HG03342 (cell line): ENCODE measurements around the gene TBX5.
"Not testable (repeated sequence)": the region's sequence is repeated elsewhere in the genome, so short reads cannot be mapped to it uniquely, and the experiment has no call there.

ENCODE experiments used
- ATAC-seq: cut with Tn5 transposase; IDR thresholded peaks from one replicate; pipeline ENCODE4 v1.9.1; 2021; ENCODE audit warnings: mild to moderate bottlenecking, moderate library complexity; ENCODE audit not compliant: unreplicated experiment

Gene TBX5

GRCh38 chr12:114384739-114385138 is 21.2 kb downstream of the TBX5 start:
- ATAC-seq: no peak

- no peak for ATAC-seq
Observed at GRCh38 chr12:114381177-114381576, 24.8 kb downstream of the TBX5 start.

GRCh38 chr12:114371733-114372132 is 34.2 kb downstream of the TBX5 start:
- no peak for ATAC-seq

- no peak for ATAC-seq
Observed at GRCh38 chr12:114371250-114371649, 34.7 kb downstream of the TBX5 start.

GRCh38 chr12:114368685-114369452 is 37.1 kb downstream of the TBX5 start:
- ATAC-seq: no peak

GRCh38 chr12:114361992-114362391 is 44.0 kb downstream of the TBX5 start:
- no peak for ATAC-seq

- ATAC-seq: no peak
Observed at GRCh38 chr12:114361545-114361944, 44.4 kb downstream of the TBX5 start.

GRCh38 chr12:114360485-114360884 is 45.5 kb downstream of the TBX5 start:
- ATAC-seq: no peak

GRCh38 chr12:114355389-114356088 is 50.4 kb downstream of the TBX5 start:
- ATAC-seq: no peak

GRCh38 chr12:114349239-114349638 is 56.7 kb downstream of the TBX5 start:
- ATAC-seq: not testable (repeated sequence)

GRCh38 chr12:114347861-114348260 is 58.1 kb downstream of the TBX5 start:
- ATAC-seq: no peak

- no peak for ATAC-seq
Observed at GRCh38 chr12:114344831-114345230, 61.1 kb downstream of the TBX5 start.

- ATAC-seq: no peak
Observed at GRCh38 chr12:114344303-114344663, 61.7 kb downstream of the TBX5 start.

- ATAC-seq: no peak
Observed at GRCh38 chr12:114343585-114344302, 62.2 kb downstream of the TBX5 start.

GRCh38 chr12:114342656-114343055 is 63.3 kb downstream of the TBX5 start:
- ATAC-seq: no peak

- no peak for ATAC-seq
Observed at GRCh38 chr12:114341635-114342034, 64.3 kb downstream of the TBX5 start.

GRCh38 chr12:114340231-114340630 is 65.7 kb downstream of the TBX5 start:
- ATAC-seq: no peak

GRCh38 chr12:114339626-114340025 is 66.3 kb downstream of the TBX5 start:
- no peak for ATAC-seq

- no peak for ATAC-seq
Observed at GRCh38 chr12:114335607-114336006, 70.3 kb downstream of the TBX5 start.

GRCh38 chr12:114334395-114334794 is 71.5 kb downstream of the TBX5 start:
- ATAC-seq: no peak

- ATAC-seq: no peak
Observed at GRCh38 chr12:114328292-114328691, 77.7 kb downstream of the TBX5 start.

GRCh38 chr12:114327765-114328164 is 78.2 kb downstream of the TBX5 start:
- no peak for ATAC-seq
